ENCODE measurements around the gene ZDHHC6.

- TF ChIP-seq CTCF (IDR thresholded peaks at IDR 0.05) (no peak), POLR2A (IDR thresholded peaks at IDR 0.05) (no peak)
Measured at GRCh38 chr10:112491144-112491543, 44.4 kb upstream of the ZDHHC6 start.
